Breast epithelium (tissue), 4 donors: Measurements from ENCODE around the gene SURF4. TPM values are rescaled to one million over a fixed set of nuclear protein-coding genes. Genes with fewer than 3 reads are reported as not detected.
A peak's percentile ranks its signal among the peaks of the same experiment; 100 is the strongest.

Source experiments
- DNase-seq, 2 donors: peaks; one replicate each; pipeline ENCODE4 v3.0.0-alpha.2; 2019; ENCODE audit warnings: low spot score in 2 of 2
- H3K27ac ChIP-seq, 2 donors: fragments of 200-600 bp; sonication (generic) in 1 of 2; one replicate each; pipeline ENCODE4 v1.5.1; 2016 to 2019; ENCODE audit warnings: mild to moderate bottlenecking in 1 of 2
- H3K27me3 ChIP-seq, 2 donors: fragments of 200-600 bp; sonication (generic) in 1 of 2; one replicate each; pipeline versions ENCODE4 v1.5.1 to v1.6.0; 2017 to 2019; ENCODE audit warnings: control low read depth in 1 of 2, mild to moderate bottlenecking in 1 of 2
- H3K36me3 ChIP-seq: fragments of 200-600 bp; one replicate; pipeline ENCODE4 v1.5.1; 2019
- H3K4me1 ChIP-seq, 2 donors: fragments of 200-600 bp; sonication (generic); one replicate each; pipeline ENCODE4 v1.5.1; 2016 to 2019; ENCODE audit warnings: control low read depth in 1 of 2
- H3K4me3 ChIP-seq, 3 donors: fragments of 200-600 bp; sonication (generic); 1 replicate in 2 of 3; 2 replicates in 1 of 3; pipeline ENCODE4 v1.5.1; 2016 to 2019; ENCODE audit warnings: mild to moderate bottlenecking in 3 of 3, moderate library complexity in 2 of 3
- H3K9me3 ChIP-seq, 2 donors: fragments of 200-600 bp; sonication (generic) in 1 of 2; one replicate each; pipeline ENCODE4 v1.5.1; 2016 to 2019; ENCODE audit warnings: control low read depth in 1 of 2
- POLR2A ChIP-seq: fragments of 450-650 bp; IDR thresholded peaks from one replicate; pipeline ENCODE4 v1.6.1; 2016; ENCODE audit warnings: antibody characterized with exemption, mild to moderate bottlenecking, moderate library complexity
- POLR2AphosphoS5 ChIP-seq, 3 donors: sonication (generic); formaldehyde crosslinking; IDR thresholded peaks; one replicate each; pipeline ENCODE4 v1.6.1; 2017; ENCODE audit warnings: antibody characterized with exemption in 3 of 3
- intact Hi-C: fragments of 100-400 bp; cut with DNase I; formaldehyde crosslinking; loops from one replicate; pipeline ENCODE4 v1.15.1; 2023; ENCODE audit warnings: low total_unique reads
- total RNA-seq, 3 donors: library from RNA; depleted of rRNA; stranded (reverse); fragments of >200 nt; gene quantifications; one replicate each; pipeline ENCODE4 v1.1.0, GENCODE V29; 2016
- TF ChIP-seq, protein P1 (sequence below), 3 donors: fragments of 450-650 bp; IDR thresholded peaks; one replicate each; pipeline ENCODE4 v1.5.1; 2016 to 2017; ENCODE audit warnings: antibody characterized with exemption in 3 of 3, mild to moderate bottlenecking in 3 of 3, moderate library complexity in 3 of 3

SURF4 gene
- total RNA-seq, 3 donors from 2014 or later, result 109 to 164 (median 133) TPM

DNA sequence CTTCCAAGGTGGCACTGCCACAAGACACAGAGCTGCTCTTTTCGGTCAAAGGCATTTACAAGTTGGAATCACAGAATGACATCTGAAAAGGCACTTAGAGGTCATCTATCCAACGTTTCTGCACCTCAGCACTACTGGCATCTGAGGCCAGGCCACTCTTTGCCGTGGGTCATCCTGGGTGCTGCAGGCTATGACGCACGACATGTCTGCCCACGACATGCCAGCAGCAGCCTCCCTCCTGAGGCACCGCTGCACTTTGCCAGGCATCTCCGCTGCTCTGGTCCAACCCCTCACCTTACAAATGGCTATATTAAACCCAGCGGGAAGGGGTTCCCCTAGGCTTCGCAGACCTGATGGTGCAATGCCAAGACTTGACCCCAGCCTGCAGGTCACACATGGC is 8.1 kb downstream of the SURF4 start:
- no peaks in the 10 kb centered on the region for H3K9me3 ChIP-seq
- H3K4me3 ChIP-seq, result no peak overlapping the region
- H3K36me3 ChIP-seq, result no peaks in the 10 kb centered on the region
- H3K27me3 ChIP-seq, result no peaks in the 10 kb centered on the region
- TF ChIP-seq POLR2AphosphoS5 (IDR thresholded peaks at IDR 0.05) (no peak), POLR2A (no peak)
- TF ChIP-seq, protein P1, sequence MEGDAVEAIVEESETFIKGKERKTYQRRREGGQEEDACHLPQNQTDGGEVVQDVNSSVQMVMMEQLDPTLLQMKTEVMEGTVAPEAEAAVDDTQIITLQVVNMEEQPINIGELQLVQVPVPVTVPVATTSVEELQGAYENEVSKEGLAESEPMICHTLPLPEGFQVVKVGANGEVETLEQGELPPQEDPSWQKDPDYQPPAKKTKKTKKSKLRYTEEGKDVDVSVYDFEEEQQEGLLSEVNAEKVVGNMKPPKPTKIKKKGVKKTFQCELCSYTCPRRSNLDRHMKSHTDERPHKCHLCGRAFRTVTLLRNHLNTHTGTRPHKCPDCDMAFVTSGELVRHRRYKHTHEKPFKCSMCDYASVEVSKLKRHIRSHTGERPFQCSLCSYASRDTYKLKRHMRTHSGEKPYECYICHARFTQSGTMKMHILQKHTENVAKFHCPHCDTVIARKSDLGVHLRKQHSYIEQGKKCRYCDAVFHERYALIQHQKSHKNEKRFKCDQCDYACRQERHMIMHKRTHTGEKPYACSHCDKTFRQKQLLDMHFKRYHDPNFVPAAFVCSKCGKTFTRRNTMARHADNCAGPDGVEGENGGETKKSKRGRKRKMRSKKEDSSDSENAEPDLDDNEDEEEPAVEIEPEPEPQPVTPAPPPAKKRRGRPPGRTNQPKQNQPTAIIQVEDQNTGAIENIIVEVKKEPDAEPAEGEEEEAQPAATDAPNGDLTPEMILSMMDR (IDR thresholded peaks at IDR 0.05), result no peak
- no peak for DNase-seq
- peaks cover 0 to 29% of the 10 kb centered on the region in 2 donors for H3K4me1 ChIP-seq
- H3K27ac ChIP-seq, result no peak overlapping the region
- intact Hi-C loops, result no loop called here

DNA sequence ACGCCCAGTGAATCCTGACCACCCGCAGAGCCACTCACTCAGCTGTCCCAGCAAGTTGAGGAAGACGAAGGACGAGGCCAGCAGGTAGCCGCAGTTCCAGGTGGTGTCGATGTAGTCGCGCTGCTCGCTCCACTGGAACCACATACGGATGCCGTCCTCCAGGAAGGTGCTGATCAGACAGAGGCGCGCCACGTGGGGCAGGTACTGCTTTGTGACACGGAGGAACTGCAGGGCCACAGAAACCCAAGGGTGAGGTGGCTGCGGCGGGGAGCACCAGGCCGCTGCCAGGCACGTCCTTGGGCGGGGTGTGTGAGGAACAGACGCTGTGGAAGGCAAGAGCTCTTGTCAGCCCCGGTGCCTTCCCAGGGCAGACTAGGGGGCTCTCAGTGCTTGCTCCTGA is 8.6 kb downstream of the SURF4 start:
- peaks cover 0 to 28% of the 10 kb centered on the region in 2 donors for H3K4me1 ChIP-seq
- intact Hi-C loops, result no loop called here
- H3K4me3 ChIP-seq, result no peak overlapping the region
- H3K36me3 ChIP-seq, result no peaks in the 10 kb centered on the region
- no peaks in the 10 kb centered on the region for H3K27me3 ChIP-seq
- TF ChIP-seq POLR2AphosphoS5 (IDR thresholded peaks at IDR 0.05), result no peak
- TF ChIP-seq, protein P1 (IDR thresholded peaks at IDR 0.05), result no peak
- TF ChIP-seq POLR2A, result no peak
- no peak overlapping the region for H3K27ac ChIP-seq
- no peaks in the 10 kb centered on the region for H3K9me3 ChIP-seq
- DNase-seq, result no peak

DNA sequence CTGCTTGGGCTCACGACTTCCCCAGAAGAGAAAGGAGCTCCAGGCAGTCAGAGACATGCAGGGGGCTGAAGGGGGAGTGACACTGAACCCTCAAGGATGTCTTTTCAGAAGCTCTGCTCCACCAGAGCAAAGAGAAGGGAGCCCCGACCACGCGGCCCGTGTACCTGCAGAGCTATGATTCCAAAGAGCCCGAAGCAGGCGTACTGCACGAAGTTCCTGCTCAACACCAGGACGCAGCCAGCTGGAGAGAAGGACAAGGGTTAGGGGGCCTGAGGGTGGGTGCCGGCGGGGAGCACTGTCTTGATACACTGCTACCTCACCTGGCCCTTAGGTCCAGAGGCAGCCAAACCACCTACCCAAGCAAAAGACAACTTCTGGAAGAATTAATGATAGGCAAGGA is 9.4 kb downstream of the SURF4 start:
- Histone ChIP-seq H3K27ac (no peak overlapping the region), H3K4me3 (no peak overlapping the region), H3K27me3 (no peaks in the 10 kb centered on the region), H3K9me3 (no peaks in the 10 kb centered on the region), H3K4me1 (peaks cover 0 to 20% of the 10 kb centered on the region in 2 donors), H3K36me3 (no peaks in the 10 kb centered on the region)
- intact Hi-C loops, result no loop called here
- TF ChIP-seq POLR2A (no peak), POLR2AphosphoS5 (IDR thresholded peaks at IDR 0.05) (no peak)
- TF ChIP-seq, protein P1 (IDR thresholded peaks at IDR 0.05), result no peak
- no peak for DNase-seq

DNA sequence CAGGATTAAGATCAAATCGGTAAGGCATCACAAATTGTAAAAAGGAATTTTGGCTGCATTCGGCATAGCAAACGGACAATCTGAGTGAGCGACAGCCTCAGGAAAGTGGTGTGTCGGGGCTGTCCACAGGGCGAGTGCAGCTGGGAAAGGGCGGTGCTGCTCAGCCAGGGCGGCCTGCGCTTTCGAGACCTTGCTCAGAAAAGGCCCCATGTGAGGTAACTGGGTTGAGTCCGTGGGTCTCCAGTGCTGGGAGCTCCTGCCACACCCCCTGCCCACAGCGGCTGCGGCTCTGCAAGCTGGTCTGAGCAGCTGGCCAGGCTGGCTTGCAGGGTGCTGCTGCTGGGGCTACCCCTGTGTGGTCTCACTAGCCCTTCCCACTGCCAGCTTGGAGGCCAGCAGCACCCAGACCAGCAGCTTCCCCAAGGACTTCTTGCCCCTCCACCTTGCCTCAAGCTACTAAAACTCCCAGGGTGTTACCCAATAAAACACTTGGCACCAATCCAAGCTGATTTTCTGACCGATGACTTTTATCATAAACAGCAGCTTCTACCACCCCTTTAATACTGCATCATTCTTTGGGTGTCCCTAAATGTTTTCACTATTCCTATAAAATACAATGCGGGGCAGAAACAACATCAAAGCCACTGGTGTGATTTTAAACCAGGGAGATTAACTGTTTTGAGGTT is 13.4 kb downstream of the SURF4 start:
- Histone ChIP-seq H3K9me3 (no peaks in the 10 kb centered on the region), H3K27me3 (no peaks in the 10 kb centered on the region), H3K27ac (peak overlapping the region in 1 of 2 donors; percentile 15), H3K4me1 (peaks cover 0 to 7% of the 10 kb centered on the region in 2 donors), H3K36me3 (peaks cover 5% of the 10 kb centered on the region), H3K4me3 (no peak overlapping the region)
- intact Hi-C loops, result no loop called here
- TF ChIP-seq POLR2AphosphoS5 (IDR thresholded peaks at IDR 0.05), result no peak
- no peak for DNase-seq

DNA sequence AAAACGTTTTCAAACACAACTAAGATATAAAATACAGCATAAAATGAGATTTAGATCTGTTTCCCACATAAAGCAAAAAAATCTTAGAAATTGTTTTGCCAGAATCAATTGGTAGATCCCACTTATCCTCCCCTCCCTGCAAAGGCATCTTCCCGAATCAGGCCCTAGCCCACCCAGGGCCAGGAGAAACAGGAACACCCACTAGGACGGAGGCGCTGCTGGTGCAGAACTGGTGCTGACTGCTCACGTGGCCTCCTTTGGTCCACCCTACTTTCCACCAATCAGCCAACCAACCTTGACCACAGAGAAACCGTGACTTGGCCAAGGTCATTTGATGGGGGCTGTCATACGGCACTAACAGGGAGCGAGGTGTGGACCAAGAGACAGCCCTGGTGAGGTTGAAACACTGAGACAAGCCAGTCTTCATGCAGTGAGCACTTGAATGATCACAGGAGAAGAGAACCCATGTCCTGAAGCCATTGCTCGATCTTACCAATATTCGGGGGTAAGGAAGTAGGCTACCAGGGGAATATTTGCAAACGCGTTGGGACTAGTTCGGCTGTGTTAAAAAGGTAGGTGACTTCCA is 14.3 kb downstream of the SURF4 start:
- Histone ChIP-seq H3K4me1 (peaks cover 0 to 13% of the 10 kb centered on the region in 2 donors), H3K36me3 (peaks cover 5% of the 10 kb centered on the region), H3K27me3 (no peaks in the 10 kb centered on the region), H3K27ac (no peak overlapping the region), H3K4me3 (no peak overlapping the region), H3K9me3 (no peaks in the 10 kb centered on the region)
- intact Hi-C loops, result no loop called here
- TF ChIP-seq, protein P1 (IDR thresholded peaks at IDR 0.05), result no peak
- TF ChIP-seq POLR2A (no peak), POLR2AphosphoS5 (IDR thresholded peaks at IDR 0.05) (no peak)
- no peak for DNase-seq
